PC-9 (cell line): Measurements from ENCODE around the gene RAC3. TPM values are rescaled to one million over a fixed set of nuclear protein-coding genes. Genes with fewer than 3 reads are reported as not detected.

Experiments used
- BruUV-seq: library from RNA; stranded (reverse); fragments of 400-500 nt; replicated peaks from 2 replicates; lab custom pipeline; 2021; lab: Mats Ljungman, UMichigan
- CTCF ChIA-PET: fragments of 300-600 bp; sonication (Branson Sonifier 250); formaldehyde crosslinking; loops from one replicate; lab custom pipeline; 2022; ENCODE audit warnings: antibody characterized with exemption; lab: Charles Lee
- POLR2A ChIA-PET: fragments of 300-600 bp; sonication (Branson Sonifier 250); formaldehyde crosslinking; loops from one replicate; lab custom pipeline; 2022; ENCODE audit warnings: antibody characterized with exemption; ENCODE audit not compliant: unreplicated experiment; lab: Charles Lee
- DNase-seq, 2 experiments: peaks; one replicate each; pipeline versions ENCODE4 v3.0.0 to v3.0.0-alpha.2; 2015 to 2022; ENCODE audit warnings: mixed read lengths in 1 of 2
- H2AFZ ChIP-seq: fragments of 200-600 bp; sonication (generic); 2 replicates; pipeline ENCODE4 v1.8.1; 2017; ENCODE audit warnings: antibody characterized with exemption
- H3F3A ChIP-seq: fragments of 200-600 bp; sonication (generic); 2 replicates; pipeline ENCODE4 v1.8.1; 2017; ENCODE audit warnings: antibody characterized with exemption, mild to moderate bottlenecking, low read depth; ENCODE audit not compliant: insufficient read depth
- H3K27ac ChIP-seq: fragments of 200-600 bp; sonication (generic); 2 replicates; pipeline ENCODE4 v1.6.1; 2016; ENCODE audit warnings: mixed run types
- H3K27me3 ChIP-seq: fragments of 200-600 bp; sonication (generic); 2 replicates; pipeline ENCODE4 v1.6.1; 2016; ENCODE audit warnings: low read depth, mixed run types; ENCODE audit not compliant: insufficient read depth
- H3K36me3 ChIP-seq: fragments of 200-600 bp; sonication (generic); 2 replicates; pipeline ENCODE4 v1.6.1; 2016; ENCODE audit warnings: low read depth, mixed run types
- H3K4me1 ChIP-seq: fragments of 200-600 bp; sonication (generic); replicated peaks from 2 replicates; pipeline ENCODE4 v1.6.1; 2016; ENCODE audit warnings: mixed run types; ENCODE audit not compliant: insufficient read depth
- H3K4me2 ChIP-seq: fragments of 200-600 bp; sonication (generic); 2 replicates; pipeline ENCODE4 v1.6.1; 2017; ENCODE audit warnings: mixed run types
- H3K4me3 ChIP-seq: fragments of 200-600 bp; sonication (generic); 2 replicates; pipeline ENCODE4 v1.6.1; 2016; ENCODE audit warnings: mixed run types
- H3K79me2 ChIP-seq: fragments of 200-600 bp; sonication (generic); 2 replicates; pipeline ENCODE4 v1.6.1; 2017; ENCODE audit warnings: low read depth, mixed run types
- H3K9me2 ChIP-seq: fragments of 200-600 bp; sonication (generic); 2 replicates; pipeline ENCODE4 v1.8.1; 2017; ENCODE audit warnings: mild to moderate bottlenecking; ENCODE audit not compliant: insufficient read depth
- H3K9me3 ChIP-seq: fragments of 200-600 bp; sonication (generic); 2 replicates; pipeline ENCODE4 v1.8.1; 2016; ENCODE audit warnings: low read depth; ENCODE audit not compliant: insufficient read depth
- H4K20me1 ChIP-seq: fragments of 200-600 bp; sonication (generic); 2 replicates; pipeline ENCODE4 v1.8.1; 2017; ENCODE audit not compliant: insufficient read depth
- CTCF ChIP-seq: fragments of 200-600 bp; sonication (generic); conservative IDR thresholded peaks from 2 replicates; pipeline ENCODE4 v1.6.1; 2017; ENCODE audit warnings: mixed run types, antibody characterized with exemption, mild to moderate bottlenecking, moderate library complexity
- EZH2 ChIP-seq: fragments of 200-600 bp; sonication (generic); IDR thresholded peaks from 2 replicates; pipeline ENCODE4 v1.8.0; 2017; ENCODE audit warnings: antibody characterized with exemption, low read depth
- intact Hi-C: fragments of 100-400 bp; cut with micrococcal nuclease; formaldehyde crosslinking; loops from one replicate; pipeline ENCODE4 v1.10.0; 2022; ENCODE audit not compliant: unreplicated experiment
- total RNA-seq: library from RNA; stranded (reverse); gene quantifications from 2 replicates; pipeline ENCODE4 v1.2.3, GENCODE V29; 2021

The RAC3 gene
- total RNA-seq, 1 experiment from 2014 or later = 32.3 TPM

DNA sequence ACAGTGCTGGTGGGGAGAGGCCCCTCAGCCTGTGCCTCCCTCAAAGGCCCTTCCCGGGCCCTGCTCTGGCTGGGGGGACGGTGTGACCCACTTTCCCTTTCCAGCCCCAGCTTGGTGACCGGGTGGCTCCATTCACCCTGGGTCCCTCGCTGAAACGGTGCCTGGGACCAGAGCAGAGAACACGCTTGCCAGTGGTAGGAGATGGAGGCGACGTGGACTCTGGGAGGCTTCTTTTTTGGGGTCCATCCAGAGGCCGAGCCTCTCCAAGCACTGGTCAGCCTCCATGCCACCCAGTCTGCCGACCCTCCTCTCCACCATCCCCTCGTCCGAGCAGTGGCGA, 16.5 kb upstream of the RAC3 start:
- intact Hi-C loops = no loop called here
- H3K27ac ChIP-seq = no peak overlapping the region
- no peak overlapping the region for H3K4me3 ChIP-seq
- TF ChIP-seq CTCF = no peak
- no peak for TF ChIP-seq EZH2
- no peaks in the 10 kb centered on the region for H3K9me3 ChIP-seq
- DNase-seq = no peak
- no TSS peak for BruUV-seq
- no peak overlapping the region for H2AFZ ChIP-seq
- H3K27me3 ChIP-seq = no peaks in the 10 kb centered on the region
- H3K36me3 ChIP-seq = no peaks in the 10 kb centered on the region
- POLR2A ChIA-PET = no interaction called here
- no peaks in the 10 kb centered on the region for H4K20me1 ChIP-seq
- H3F3A ChIP-seq = no peaks in the 10 kb centered on the region
- no peaks in the 10 kb centered on the region for H3K9me2 ChIP-seq
- CTCF ChIA-PET = no interaction called here
- no peaks in the 10 kb centered on the region for H3K4me1 ChIP-seq
- no peaks in the 10 kb centered on the region for H3K79me2 ChIP-seq
- no peak overlapping the region for H3K4me2 ChIP-seq

DNA sequence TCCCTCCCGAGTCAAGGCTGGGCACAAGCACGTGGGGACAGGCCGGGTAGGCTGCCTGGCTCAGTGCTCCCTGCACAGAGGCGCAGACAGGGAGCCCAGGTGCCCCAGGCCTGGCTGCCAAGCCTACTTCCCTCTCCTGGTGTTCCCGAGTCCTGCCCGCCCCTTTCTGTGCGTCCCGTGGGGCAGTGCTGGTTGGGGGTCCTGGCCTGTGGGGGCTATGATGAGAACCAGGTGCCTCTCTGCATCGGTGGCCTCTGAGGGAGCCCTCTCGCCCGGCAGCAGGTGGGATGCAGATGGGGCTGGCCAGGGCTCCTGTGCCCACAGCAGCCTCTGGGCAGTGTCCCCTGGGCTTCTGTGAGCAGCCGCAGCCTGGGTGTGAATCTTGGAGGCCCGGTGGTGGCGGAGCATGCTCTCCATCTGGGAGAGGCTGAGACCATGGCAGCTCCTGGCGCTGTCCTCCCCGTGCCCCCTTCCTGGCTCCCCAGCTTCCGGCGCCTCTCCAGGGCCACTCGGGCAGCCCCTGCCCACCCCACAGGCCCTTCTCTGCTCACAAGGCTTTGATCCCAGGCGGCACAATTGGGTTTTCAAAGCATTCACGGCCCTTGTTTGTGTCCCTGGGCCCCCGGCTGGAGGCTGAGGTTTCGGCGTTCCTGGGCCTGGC, 16.0 kb upstream of the RAC3 start:
- no peaks in the 10 kb centered on the region for H3K4me1 ChIP-seq
- intact Hi-C loops = no loop called here
- no peaks in the 10 kb centered on the region for H3K79me2 ChIP-seq
- H3K9me2 ChIP-seq = no peaks in the 10 kb centered on the region
- no peak overlapping the region for H3K27ac ChIP-seq
- no peaks in the 10 kb centered on the region; the same call in 1 of the 2 replicates for H3F3A ChIP-seq
- ChIA-PET CTCF (no interaction called here), POLR2A (no interaction called here)
- TF ChIP-seq EZH2 = no peak
- TF ChIP-seq CTCF = no peak
- DNase-seq = no peak
- no peak overlapping the region for H3K4me3 ChIP-seq
- no peaks in the 10 kb centered on the region for H3K9me3 ChIP-seq
- no peaks in the 10 kb centered on the region for H3K36me3 ChIP-seq
- no peak overlapping the region for H2AFZ ChIP-seq
- no peaks in the 10 kb centered on the region for H4K20me1 ChIP-seq
- H3K4me2 ChIP-seq = no peak overlapping the region
- no peaks in the 10 kb centered on the region for H3K27me3 ChIP-seq
- BruUV-seq = no TSS peak

DNA sequence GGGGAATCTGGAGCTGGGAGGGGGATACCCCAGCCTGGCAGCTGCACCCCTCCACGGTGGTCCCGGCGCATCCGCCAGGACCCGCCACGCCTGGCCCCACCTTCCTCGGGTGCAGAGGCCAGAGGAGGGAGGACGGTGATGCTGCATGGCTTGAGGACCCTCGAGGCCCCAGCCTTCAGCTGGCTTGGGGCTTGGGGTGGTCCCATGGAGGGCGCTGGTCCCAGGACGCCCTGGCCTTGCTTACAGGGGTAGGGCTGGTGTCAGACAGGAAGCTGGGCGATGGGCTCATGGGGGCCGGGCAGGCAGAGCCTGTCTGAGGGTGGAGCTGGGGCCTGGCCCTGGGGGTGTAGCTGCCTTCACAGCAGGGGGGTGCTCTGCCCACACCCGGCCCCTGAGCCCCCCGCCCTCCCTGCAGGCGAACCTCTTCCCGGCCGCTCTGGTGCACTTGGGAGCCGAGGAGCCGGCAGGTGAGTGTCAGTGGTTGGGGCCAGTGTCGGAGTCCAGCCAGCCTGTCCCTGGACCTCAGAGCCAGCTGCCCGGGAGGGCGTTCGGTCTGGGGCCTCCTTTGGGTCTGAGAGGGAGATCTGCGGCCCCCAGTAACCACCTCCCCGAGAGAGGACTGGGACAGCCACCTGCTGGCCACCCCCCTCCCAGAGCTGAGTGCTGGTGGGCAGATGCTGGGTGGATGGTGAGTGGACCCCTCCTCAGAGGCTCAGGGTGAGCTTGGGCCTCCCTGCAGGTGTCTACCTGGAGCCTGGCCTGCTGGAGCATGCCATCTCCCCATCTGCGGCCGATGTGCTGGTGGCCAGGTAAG, 15.2 kb upstream of the RAC3 start:
- no peaks in the 10 kb centered on the region for H3K9me3 ChIP-seq
- intact Hi-C loops = no loop called here
- H4K20me1 ChIP-seq = peaks cover 5% of the 10 kb centered on the region; the same call in 1 of the 2 replicates
- H3K27me3 ChIP-seq = no peaks in the 10 kb centered on the region
- no peak overlapping the region for H3K4me2 ChIP-seq
- TF ChIP-seq EZH2 (no peak), CTCF (no peak)
- DNase-seq = no peak
- no peak overlapping the region for H3K27ac ChIP-seq
- H3K79me2 ChIP-seq = no peaks in the 10 kb centered on the region
- CTCF ChIA-PET = no interaction called here
- no peak overlapping the region for H2AFZ ChIP-seq
- BruUV-seq = no TSS peak
- peaks cover under 1% of the 10 kb centered on the region; the same call in 1 of the 2 replicates for H3F3A ChIP-seq
- no peaks in the 10 kb centered on the region for H3K9me2 ChIP-seq
- no peaks in the 10 kb centered on the region for H3K4me1 ChIP-seq
- no peak overlapping the region for H3K4me3 ChIP-seq
- POLR2A ChIA-PET = interaction anchor here (0.6 kb wide), 1 partner anchor 381 kb away, joined by 8 read pairs; no protein-coding TSS in a partner anchor
- no peaks in the 10 kb centered on the region for H3K36me3 ChIP-seq
